Measurements from ENCODE around the gene ENC1.

GRCh38 chr5:74618106-74618505, 22.4 kb downstream of the ENC1 start:
- no peak for TF ChIP-seq CTCF (optimal IDR thresholded peaks at IDR 0.05 in 1 of 3, IDR thresholded peaks at IDR 0.05 in 1 of 3, conservative IDR thresholded peaks at IDR 0.05 in 1 of 3; ENCODE audit: extremely low read depth in 1 of 3, insufficient read depth in 2 of 3, low read length in 3 of 3)
- no peak for TF ChIP-seq EZH2 (IDR thresholded peaks at IDR 0.05; ENCODE audit: low read length)
